Gastrocnemius medialis (tissue), 4 donors: Measurements from ENCODE around the gene SORCS1. TPM values are rescaled to one million over a fixed set of nuclear protein-coding genes. Genes with fewer than 3 reads are reported as not detected.

Experiments used
- ATAC-seq, 2 donors: fragments of 150-250 bp; one replicate each; pipeline ENCODE4 v1.9.1; 2016
- DNase-seq, 2 donors: peaks; one replicate each; pipeline ENCODE4 v3.0.0-alpha.2; 2019
- H3K27ac ChIP-seq, 4 donors: fragments of 200-600 bp; sonication (generic); 1 replicate in 1 of 4; 2 replicates in 3 of 4; pipeline ENCODE4 v1.5.1; 2016 to 2018; ENCODE audit warnings: mild to moderate bottlenecking in 2 of 4, moderate library complexity in 1 of 4
- H3K27me3 ChIP-seq, 3 donors: fragments of 200-600 bp; sonication (generic) in 2 of 3; 1 replicate in 1 of 3; 2 replicates in 2 of 3; pipeline versions ENCODE4 v1.5.1 to v1.6.0; 2016 to 2019; ENCODE audit warnings: mild to moderate bottlenecking in 1 of 3, moderate library complexity in 1 of 3
- H3K36me3 ChIP-seq, 2 donors: fragments of 200-600 bp; sonication (generic) in 1 of 2; one replicate each; pipeline ENCODE4 v1.5.1; 2017 to 2018
- H3K4me1 ChIP-seq, 2 donors: fragments of 200-600 bp; sonication (generic) in 1 of 2; one replicate each; pipeline ENCODE4 v1.5.1; 2016 to 2017; ENCODE audit warnings: mild to moderate bottlenecking in 2 of 2
- H3K4me3 ChIP-seq, 4 donors: fragments of 200-600 bp; sonication (generic) in 3 of 4; 1 replicate in 1 of 4; 2 replicates in 3 of 4; pipeline ENCODE4 v1.5.1; 2016 to 2019; ENCODE audit warnings: mild to moderate bottlenecking in 2 of 4
- H3K9me3 ChIP-seq, 3 donors: fragments of 200-600 bp; sonication (generic) in 2 of 3; 1 replicate in 1 of 3; 2 replicates in 2 of 3; pipeline ENCODE4 v1.5.1; 2016 to 2019
- CTCF ChIP-seq, 5 experiments: fragments of 450-650 bp in 3 of 5; fragments of 200-600 bp in 2 of 5; sonication (generic) in 2 of 5; IDR thresholded peaks in 4 of 5; conservative IDR thresholded peaks in 1 of 5; 1 replicate in 4 of 5; 2 replicates in 1 of 5; pipeline ENCODE4 v1.5.1; 2016 to 2019; ENCODE audit warnings: antibody characterized with exemption in 5 of 5, mild to moderate bottlenecking in 3 of 5, moderate library complexity in 3 of 5
- POLR2A ChIP-seq, 2 donors: fragments of 450-650 bp; IDR thresholded peaks; one replicate each; pipeline ENCODE4 v1.6.1; 2017; ENCODE audit warnings: antibody characterized with exemption in 2 of 2, mild to moderate bottlenecking in 2 of 2, moderate library complexity in 2 of 2
- in situ Hi-C, 4 donors: fragments of 200-750 bp; cut with MboI; loops; one replicate each; pipeline versions ENCODE4 v1.15.0 to v1.8.0; 2017; ENCODE audit warnings: low sequenced_read_pairs in 4 of 4
- intact Hi-C: fragments of 100-400 bp; cut with DNase I; formaldehyde crosslinking; loops from one replicate; pipeline ENCODE4 v1.15.1; 2023; ENCODE audit warnings: low total_unique reads
- total RNA-seq, 4 donors: library from RNA; depleted of rRNA; stranded (reverse); fragments of >200 nt; gene quantifications; one replicate each; pipeline versions ENCODE4 v1.1.0 to v1.2.3, GENCODE V29; 2016

The SORCS1 gene
- total RNA-seq, 4 donors from 2014 or later: 0.02 to 0.36 (median 0.24) TPM; not detected in 1

- no peak for ATAC-seq
- Histone ChIP-seq H3K27me3 (no peaks in the 10 kb centered on the region), H3K9me3 (no peaks in the 10 kb centered on the region), H3K36me3 (no peaks in the 10 kb centered on the region), H3K4me1 (no peaks in the 10 kb centered on the region), H3K27ac (no peak overlapping the region), H3K4me3 (no peak overlapping the region)
- DNase-seq: no peak
- intact Hi-C loops: no loop called here
- TF ChIP-seq POLR2A (IDR thresholded peaks at IDR 0.05) (no peak), CTCF (IDR thresholded peaks at IDR 0.05 in 4 of 5, conservative IDR thresholded peaks at IDR 0.05 in 1 of 5) (no peak)
- in situ Hi-C loops: no loop called here
Measured at GRCh38 chr10:106716381-106716780, 448.1 kb downstream of the SORCS1 start.

GRCh38 chr10:106714734-106715555, 449.6 kb downstream of the SORCS1 start:
- Histone ChIP-seq H3K4me1 (no peaks in the 10 kb centered on the region), H3K27me3 (no peaks in the 10 kb centered on the region), H3K9me3 (no peaks in the 10 kb centered on the region), H3K36me3 (no peaks in the 10 kb centered on the region), H3K4me3 (no peak overlapping the region), H3K27ac (no peak overlapping the region)
- ATAC-seq (no peak), DNase-seq (no peak)
- intact Hi-C loops: no loop called here
- TF ChIP-seq CTCF (IDR thresholded peaks at IDR 0.05 in 4 of 5, conservative IDR thresholded peaks at IDR 0.05 in 1 of 5) (no peak), POLR2A (IDR thresholded peaks at IDR 0.05) (no peak)
- in situ Hi-C loops: no loop called here

GRCh38 chr10:106713846-106714245, 450.7 kb downstream of the SORCS1 start:
- DNase-seq: no peak
- intact Hi-C loops (no loop called here), in situ Hi-C loops (no loop called here)
- Histone ChIP-seq H3K4me3 (no peak overlapping the region), H3K27me3 (no peaks in the 10 kb centered on the region), H3K4me1 (no peaks in the 10 kb centered on the region), H3K36me3 (no peaks in the 10 kb centered on the region), H3K27ac (no peak overlapping the region), H3K9me3 (no peaks in the 10 kb centered on the region)
- ATAC-seq: no peak
- TF ChIP-seq CTCF (IDR thresholded peaks at IDR 0.05 in 4 of 5, conservative IDR thresholded peaks at IDR 0.05 in 1 of 5) (no peak), POLR2A (IDR thresholded peaks at IDR 0.05) (no peak)

- in situ Hi-C loops (no loop called here), intact Hi-C loops (no loop called here)
- Histone ChIP-seq H3K27me3 (no peaks in the 10 kb centered on the region), H3K36me3 (no peaks in the 10 kb centered on the region), H3K27ac (no peak overlapping the region), H3K4me1 (no peaks in the 10 kb centered on the region), H3K9me3 (no peaks in the 10 kb centered on the region), H3K4me3 (no peak overlapping the region)
- TF ChIP-seq POLR2A (IDR thresholded peaks at IDR 0.05) (no peak), CTCF (IDR thresholded peaks at IDR 0.05 in 4 of 5, conservative IDR thresholded peaks at IDR 0.05 in 1 of 5) (no peak)
- ATAC-seq: no peak
- no peak for DNase-seq
Measured at GRCh38 chr10:106712988-106713387, 451.5 kb downstream of the SORCS1 start.
